Esophagus (tissue), 2 donors: Measurements from ENCODE around the gene BFSP1. TPM values are rescaled to one million over a fixed set of nuclear protein-coding genes. Genes with fewer than 3 reads are reported as not detected.
A peak's percentile ranks its signal among the peaks of the same experiment; 100 is the strongest.

Experiments
- H3K27ac ChIP-seq, 2 donors: one replicate each; pipeline ENCODE4 v1.5.1; 2013; ENCODE audit warnings: low read depth in 2 of 2, mild to moderate bottlenecking in 2 of 2, inconsistent platforms in 1 of 2, low read length in 1 of 2, moderate library complexity in 1 of 2
- H3K27me3 ChIP-seq, 2 donors: one replicate each; pipeline ENCODE4 v1.6.1; 2013; ENCODE audit warnings: low read length in 2 of 2, control low read depth in 1 of 2, mild to moderate bottlenecking in 1 of 2; ENCODE audit not compliant: insufficient read depth in 2 of 2, control insufficient read depth in 1 of 2
- H3K36me3 ChIP-seq, 2 donors: one replicate each; pipeline ENCODE4 v1.6.1; 2013; ENCODE audit warnings: low read length in 1 of 2; ENCODE audit not compliant: control insufficient read depth in 2 of 2, insufficient read depth in 2 of 2
- H3K4me1 ChIP-seq, 2 donors: one replicate each; pipeline ENCODE4 v1.6.1; 2013; ENCODE audit warnings: low read length in 1 of 2; ENCODE audit not compliant: control insufficient read depth in 2 of 2, insufficient read depth in 2 of 2
- H3K4me3 ChIP-seq, 2 donors: one replicate each; pipeline ENCODE4 v1.5.1; 2013; ENCODE audit warnings: low read length in 2 of 2, mild to moderate bottlenecking in 2 of 2, low read depth in 1 of 2, moderate library complexity in 1 of 2
- H3K9me3 ChIP-seq, 2 donors: one replicate each; pipeline ENCODE4 v1.6.1; 2013; ENCODE audit warnings: mild to moderate bottlenecking in 2 of 2, low read depth in 1 of 2, low read length in 1 of 2, moderate library complexity in 1 of 2; ENCODE audit not compliant: control insufficient read depth in 2 of 2, insufficient read depth in 1 of 2
- WGBS, 2 donors: extraction: QIAGEN DNeasy Blood & Tissue Kit; methylation state at CpG; one replicate each; pipeline ENCODE4 v1.1.7; 2013; 5-methylcytosine and 5-hydroxymethylcytosine counted together
- polyA plus RNA-seq, 2 donors: library from polyadenylated mRNA; stranded (reverse); fragments of 200-250 nt; gene quantifications; one replicate each; pipeline ENCODE4 v1.2.3, GENCODE V29; 2013
- donor health status: healthy with polysubstance abuse.
- donor health status: Bipolar disorder and iron deficiency.

Gene BFSP1
- 1 to 10 TPM in 1 of 2 donors, under 1 TPM in 1; 0.80 to 1.2 TPM for polyA plus RNA-seq

- H3K36me3 ChIP-seq: no peaks in the 10 kb centered on the region
- peaks cover 0 to 2% of the 10 kb centered on the region in 2 donors for H3K4me1 ChIP-seq
- peak within 1 kb of the TSS; percentile 23 to 54 for H3K27ac ChIP-seq
- H3K27me3 ChIP-seq: no peaks in the 10 kb centered on the region
- no peaks in the 10 kb centered on the region for H3K9me3 ChIP-seq
- WGBS, 2 donors: 1% methylated on average over 108 to 111 of the region's 111 CpGs
- H3K4me3 ChIP-seq: peak within 1 kb of the TSS; percentile 51 to 54
Measured at GRCh38 chr20:17530716-17531664, at the start of gene BFSP1. Gene BFSP1 (minus strand): TSS chr20:17531379. CDS start chr20:17531329, 50 bp downstream.

GRCh38 chr20:17580895-17581294, 49.7 kb upstream of the BFSP1 start:
- H3K27me3 ChIP-seq: no peaks in the 10 kb centered on the region
- peak overlapping the region in 1 of 2 donors; percentile 7 for H3K27ac ChIP-seq
- H3K4me1 ChIP-seq: peaks cover 0 to 7% of the 10 kb centered on the region in 2 donors
- WGBS, 2 donors: 80 to 91% methylated on average over 2 of the region's 2 CpGs
- no peaks in the 10 kb centered on the region for H3K9me3 ChIP-seq
- no peak overlapping the region for H3K4me3 ChIP-seq
- no peaks in the 10 kb centered on the region for H3K36me3 ChIP-seq

- WGBS, 2 donors: 83 to 89% methylated on average over 4 of the region's 4 CpGs
- Histone ChIP-seq H3K27ac (peak overlapping the region in 1 of 2 donors; percentile 43), H3K4me3 (no peak overlapping the region), H3K36me3 (peaks cover 0 to 3% of the 10 kb centered on the region in 2 donors), H3K9me3 (no peaks in the 10 kb centered on the region), H3K27me3 (no peaks in the 10 kb centered on the region), H3K4me1 (peaks cover 0 to 7% of the 10 kb centered on the region in 2 donors)
Measured at GRCh38 chr20:17579369-17580039, 48.3 kb upstream of the BFSP1 start.

GRCh38 chr20:17576215-17576614, 45.0 kb upstream of the BFSP1 start:
- H3K27ac ChIP-seq: no peak overlapping the region
- peaks cover 0 to 3% of the 10 kb centered on the region in 2 donors for H3K36me3 ChIP-seq
- H3K4me3 ChIP-seq: no peak overlapping the region
- no peaks in the 10 kb centered on the region for H3K9me3 ChIP-seq
- WGBS, 2 donors: 65 to 67% methylated on average over 8 of the region's 8 CpGs
- H3K27me3 ChIP-seq: no peaks in the 10 kb centered on the region
- peaks cover 0 to 7% of the 10 kb centered on the region in 2 donors for H3K4me1 ChIP-seq

DNA sequence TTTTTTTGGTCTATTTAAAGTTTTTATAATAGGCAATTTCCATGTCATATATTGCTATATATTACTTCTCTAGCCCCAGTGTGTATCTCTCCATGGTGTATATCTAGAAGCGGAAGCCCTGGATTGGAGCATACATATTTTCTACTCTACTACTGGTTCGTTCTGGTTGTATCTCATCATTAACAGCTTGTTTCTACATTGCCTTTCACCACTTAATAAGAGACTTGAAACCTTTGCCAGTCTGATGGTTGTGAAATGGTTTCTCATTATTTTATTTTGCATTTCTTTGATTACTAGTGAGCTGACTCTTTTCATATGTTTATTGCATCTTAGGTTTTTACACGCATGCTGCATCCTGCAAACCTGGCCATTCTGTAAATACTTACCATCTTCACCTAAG, 42.3 kb upstream of the BFSP1 start:
- H3K4me1 ChIP-seq: peaks cover 0 to under 1% of the 10 kb centered on the region in 2 donors
- H3K9me3 ChIP-seq: no peaks in the 10 kb centered on the region

GRCh38 chr20:17572034-17572638, 41.0 kb upstream of the BFSP1 start:
- peaks cover 0 to 3% of the 10 kb centered on the region in 2 donors for H3K36me3 ChIP-seq
- peak overlapping the region; percentile 6 to 47 for H3K27ac ChIP-seq
- H3K27me3 ChIP-seq: no peaks in the 10 kb centered on the region
- H3K4me3 ChIP-seq: peak overlapping the region in 1 of 2 donors; percentile 83
- no peaks in the 10 kb centered on the region for H3K9me3 ChIP-seq
- WGBS, 2 donors: 25 to 28% methylated on average over 7 of the region's 7 CpGs
- H3K4me1 ChIP-seq: peaks cover 0 to 6% of the 10 kb centered on the region in 2 donors

More for the DNA sequence above, 42.3 kb upstream of the BFSP1 start:
- Histone ChIP-seq H3K4me3 (peak overlapping the region in 1 of 2 donors; percentile 83), H3K27me3 (no peaks in the 10 kb centered on the region), H3K27ac (no peak overlapping the region), H3K36me3 (peaks cover 0 to 3% of the 10 kb centered on the region in 2 donors)
- WGBS, 2 donors: 72% methylated on average over 3 of the region's 3 CpGs

DNA sequence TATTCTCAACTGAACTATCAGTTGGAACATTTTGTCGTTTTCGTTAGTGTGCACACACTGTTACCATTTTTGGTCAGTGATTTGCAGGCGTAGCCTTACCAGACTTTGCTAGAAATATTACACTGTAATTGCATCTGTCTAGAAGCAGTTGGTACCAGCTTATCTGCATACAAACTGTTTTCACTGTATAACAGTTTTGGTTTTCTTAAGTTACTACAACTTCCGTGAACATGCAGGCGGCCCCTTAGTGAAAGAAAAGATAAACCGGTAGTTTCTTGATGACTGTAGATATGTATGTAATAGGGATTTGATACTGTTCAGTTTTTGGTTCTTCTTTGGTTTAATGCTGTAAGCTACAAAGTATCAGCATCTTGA, 40.0 kb upstream of the BFSP1 start:
- peaks cover 0 to 3% of the 10 kb centered on the region in 2 donors for H3K36me3 ChIP-seq
- H3K4me3 ChIP-seq: peak overlapping the region; percentile 83 to 97
- no peaks in the 10 kb centered on the region for H3K9me3 ChIP-seq
- peak overlapping the region in 1 of 2 donors; percentile 16 for H3K27ac ChIP-seq
- no peaks in the 10 kb centered on the region for H3K27me3 ChIP-seq
- H3K4me1 ChIP-seq: peaks cover 0 to 6% of the 10 kb centered on the region in 2 donors
- WGBS, 2 donors: 6 to 7% methylated on average over 6 of the region's 6 CpGs

GRCh38 chr20:17570347-17571152, 39.4 kb upstream of the BFSP1 start:
- H3K27ac ChIP-seq: peak overlapping the region; percentile 98 to 99
- no peaks in the 10 kb centered on the region for H3K9me3 ChIP-seq
- H3K27me3 ChIP-seq: no peaks in the 10 kb centered on the region
- H3K4me3 ChIP-seq: peak overlapping the region; percentile 83 to 97
- peaks cover 0 to 6% of the 10 kb centered on the region in 2 donors for H3K4me1 ChIP-seq
- peaks cover 0 to 3% of the 10 kb centered on the region in 2 donors for H3K36me3 ChIP-seq
- WGBS, 2 donors: 1% methylated on average over 41 to 43 of the region's 43 CpGs
